SK-N-SH (cell line): ENCODE data around the gene MAP2K2.

Experiments
- EZH2phosphoT487 ChIP-seq: fragments of 200-600 bp; sonication (generic); IDR thresholded peaks from 2 replicates; pipeline ENCODE4 v1.6.1; 2017; ENCODE audit warnings: low read depth, mixed run types, mild to moderate bottlenecking, antibody characterized with exemption, moderate library complexity, borderline replicate concordance
- FOSL2 ChIP-seq: IDR thresholded peaks from 2 replicates; pipeline ENCODE4 v1.4.0; 2012; ENCODE audit warnings: low read depth, mild to moderate bottlenecking, moderate library complexity, borderline replicate concordance
- GATA2 ChIP-seq: sonication (generic); formaldehyde crosslinking; IDR thresholded peaks from 2 replicates; pipeline ENCODE4 v1.5.0; 2020; ENCODE audit warnings: mild to moderate bottlenecking, missing genetic modification reagents
- JUND ChIP-seq: IDR thresholded peaks from 2 replicates; pipeline ENCODE4 v1.4.0; 2012
- POLR2AphosphoS5 ChIP-seq: IDR thresholded peaks from 2 replicates; pipeline ENCODE4 v1.6.1; 2012; ENCODE audit warnings: low read depth, low read length
- RAD21 ChIP-seq: IDR thresholded peaks from 2 replicates; pipeline ENCODE4 v1.6.1; 2012; ENCODE audit warnings: mild to moderate bottlenecking, low read length
- RFX5 ChIP-seq: IDR thresholded peaks from 2 replicates; pipeline ENCODE4 v1.6.1; 2012; ENCODE audit warnings: mild to moderate bottlenecking, improper control_type of control experiment, low read length
- SMC3 ChIP-seq: IDR thresholded peaks from 2 replicates; pipeline ENCODE4 v1.6.1; 2012; ENCODE audit warnings: low read depth, low read length, improper control_type of control experiment
- TAF1 ChIP-seq: IDR thresholded peaks from 2 replicates; pipeline ENCODE4 v1.6.1; 2012; ENCODE audit warnings: low read depth, mild to moderate bottlenecking, low read length, moderate library complexity, borderline replicate concordance
- TF ChIP-seq, protein P1 (sequence below): IDR thresholded peaks from 2 replicates; pipeline ENCODE4 v1.4.0; 2012; ENCODE audit warnings: low read depth
- TF ChIP-seq, protein P2 (sequence below): fragments of 200-600 bp; sonication (generic); IDR thresholded peaks from 2 replicates; pipeline ENCODE4 v1.6.1; 2017; ENCODE audit warnings: antibody characterized with exemption, mild to moderate bottlenecking, moderate library complexity
- TF ChIP-seq, protein P3 (sequence below): fragments of 150-350 bp; IDR thresholded peaks from 2 replicates; pipeline ENCODE4 v1.6.1; 2016; ENCODE audit warnings: mild to moderate bottlenecking, low read depth, low read length
- TF ChIP-seq, protein P4 (sequence below): fragments of 150-350 bp; IDR thresholded peaks from 2 replicates; pipeline ENCODE4 v1.6.1; 2017; ENCODE audit warnings: antibody characterized with exemption, low read length, low read depth, borderline replicate concordance
- TF ChIP-seq, protein P5 (sequence below): IDR thresholded peaks from 2 replicates; pipeline ENCODE4 v1.6.1; 2012; ENCODE audit warnings: mild to moderate bottlenecking, low read depth, low read length, moderate library complexity

DNA sequence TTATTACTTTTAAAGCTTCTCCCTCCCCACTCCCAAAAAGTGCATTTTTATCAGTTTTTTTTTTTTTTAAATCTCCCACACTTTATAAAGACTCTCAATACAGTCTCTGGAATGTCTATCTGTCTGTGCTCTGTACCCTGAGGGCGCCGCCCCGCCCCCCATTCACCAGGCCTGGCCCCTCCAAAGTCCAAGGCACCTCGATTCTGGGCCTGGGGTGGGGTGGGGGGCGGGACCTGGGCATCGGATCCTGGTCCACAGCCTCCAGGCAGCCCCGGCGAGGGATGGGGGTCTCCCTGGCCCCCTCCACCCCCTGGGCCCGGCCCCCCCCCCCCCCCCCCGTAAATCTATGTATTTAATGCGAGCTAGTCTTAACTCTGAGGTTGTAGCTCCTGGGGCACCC lies 80.5 kb downstream of the MAP2K2 start:
- TF ChIP-seq, protein P1, sequence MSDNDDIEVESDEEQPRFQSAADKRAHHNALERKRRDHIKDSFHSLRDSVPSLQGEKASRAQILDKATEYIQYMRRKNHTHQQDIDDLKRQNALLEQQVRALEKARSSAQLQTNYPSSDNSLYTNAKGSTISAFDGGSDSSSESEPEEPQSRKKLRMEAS: no peak
- TF ChIP-seq EZH2phosphoT487 (no peak), JUND (no peak), GATA2 (CRISPR knock-in tag) (no peak), FOSL2 (no peak), RAD21 (no peak), RFX5 (no peak), TAF1 (no peak), POLR2AphosphoS5 (no peak), SMC3 (no peak)
- TF ChIP-seq, protein P2, sequence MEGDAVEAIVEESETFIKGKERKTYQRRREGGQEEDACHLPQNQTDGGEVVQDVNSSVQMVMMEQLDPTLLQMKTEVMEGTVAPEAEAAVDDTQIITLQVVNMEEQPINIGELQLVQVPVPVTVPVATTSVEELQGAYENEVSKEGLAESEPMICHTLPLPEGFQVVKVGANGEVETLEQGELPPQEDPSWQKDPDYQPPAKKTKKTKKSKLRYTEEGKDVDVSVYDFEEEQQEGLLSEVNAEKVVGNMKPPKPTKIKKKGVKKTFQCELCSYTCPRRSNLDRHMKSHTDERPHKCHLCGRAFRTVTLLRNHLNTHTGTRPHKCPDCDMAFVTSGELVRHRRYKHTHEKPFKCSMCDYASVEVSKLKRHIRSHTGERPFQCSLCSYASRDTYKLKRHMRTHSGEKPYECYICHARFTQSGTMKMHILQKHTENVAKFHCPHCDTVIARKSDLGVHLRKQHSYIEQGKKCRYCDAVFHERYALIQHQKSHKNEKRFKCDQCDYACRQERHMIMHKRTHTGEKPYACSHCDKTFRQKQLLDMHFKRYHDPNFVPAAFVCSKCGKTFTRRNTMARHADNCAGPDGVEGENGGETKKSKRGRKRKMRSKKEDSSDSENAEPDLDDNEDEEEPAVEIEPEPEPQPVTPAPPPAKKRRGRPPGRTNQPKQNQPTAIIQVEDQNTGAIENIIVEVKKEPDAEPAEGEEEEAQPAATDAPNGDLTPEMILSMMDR: no peak
- TF ChIP-seq, protein P3, sequence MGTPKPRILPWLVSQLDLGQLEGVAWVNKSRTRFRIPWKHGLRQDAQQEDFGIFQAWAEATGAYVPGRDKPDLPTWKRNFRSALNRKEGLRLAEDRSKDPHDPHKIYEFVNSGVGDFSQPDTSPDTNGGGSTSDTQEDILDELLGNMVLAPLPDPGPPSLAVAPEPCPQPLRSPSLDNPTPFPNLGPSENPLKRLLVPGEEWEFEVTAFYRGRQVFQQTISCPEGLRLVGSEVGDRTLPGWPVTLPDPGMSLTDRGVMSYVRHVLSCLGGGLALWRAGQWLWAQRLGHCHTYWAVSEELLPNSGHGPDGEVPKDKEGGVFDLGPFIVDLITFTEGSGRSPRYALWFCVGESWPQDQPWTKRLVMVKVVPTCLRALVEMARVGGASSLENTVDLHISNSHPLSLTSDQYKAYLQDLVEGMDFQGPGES: no peak
- TF ChIP-seq, protein P4, sequence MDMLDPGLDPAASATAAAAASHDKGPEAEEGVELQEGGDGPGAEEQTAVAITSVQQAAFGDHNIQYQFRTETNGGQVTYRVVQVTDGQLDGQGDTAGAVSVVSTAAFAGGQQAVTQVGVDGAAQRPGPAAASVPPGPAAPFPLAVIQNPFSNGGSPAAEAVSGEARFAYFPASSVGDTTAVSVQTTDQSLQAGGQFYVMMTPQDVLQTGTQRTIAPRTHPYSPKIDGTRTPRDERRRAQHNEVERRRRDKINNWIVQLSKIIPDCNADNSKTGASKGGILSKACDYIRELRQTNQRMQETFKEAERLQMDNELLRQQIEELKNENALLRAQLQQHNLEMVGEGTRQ: no peak
- TF ChIP-seq, protein P5, sequence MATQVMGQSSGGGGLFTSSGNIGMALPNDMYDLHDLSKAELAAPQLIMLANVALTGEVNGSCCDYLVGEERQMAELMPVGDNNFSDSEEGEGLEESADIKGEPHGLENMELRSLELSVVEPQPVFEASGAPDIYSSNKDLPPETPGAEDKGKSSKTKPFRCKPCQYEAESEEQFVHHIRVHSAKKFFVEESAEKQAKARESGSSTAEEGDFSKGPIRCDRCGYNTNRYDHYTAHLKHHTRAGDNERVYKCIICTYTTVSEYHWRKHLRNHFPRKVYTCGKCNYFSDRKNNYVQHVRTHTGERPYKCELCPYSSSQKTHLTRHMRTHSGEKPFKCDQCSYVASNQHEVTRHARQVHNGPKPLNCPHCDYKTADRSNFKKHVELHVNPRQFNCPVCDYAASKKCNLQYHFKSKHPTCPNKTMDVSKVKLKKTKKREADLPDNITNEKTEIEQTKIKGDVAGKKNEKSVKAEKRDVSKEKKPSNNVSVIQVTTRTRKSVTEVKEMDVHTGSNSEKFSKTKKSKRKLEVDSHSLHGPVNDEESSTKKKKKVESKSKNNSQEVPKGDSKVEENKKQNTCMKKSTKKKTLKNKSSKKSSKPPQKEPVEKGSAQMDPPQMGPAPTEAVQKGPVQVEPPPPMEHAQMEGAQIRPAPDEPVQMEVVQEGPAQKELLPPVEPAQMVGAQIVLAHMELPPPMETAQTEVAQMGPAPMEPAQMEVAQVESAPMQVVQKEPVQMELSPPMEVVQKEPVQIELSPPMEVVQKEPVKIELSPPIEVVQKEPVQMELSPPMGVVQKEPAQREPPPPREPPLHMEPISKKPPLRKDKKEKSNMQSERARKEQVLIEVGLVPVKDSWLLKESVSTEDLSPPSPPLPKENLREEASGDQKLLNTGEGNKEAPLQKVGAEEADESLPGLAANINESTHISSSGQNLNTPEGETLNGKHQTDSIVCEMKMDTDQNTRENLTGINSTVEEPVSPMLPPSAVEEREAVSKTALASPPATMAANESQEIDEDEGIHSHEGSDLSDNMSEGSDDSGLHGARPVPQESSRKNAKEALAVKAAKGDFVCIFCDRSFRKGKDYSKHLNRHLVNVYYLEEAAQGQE: no peak
